Measurements from ENCODE around the gene MIOS. TPM values are rescaled to one million over a fixed set of nuclear protein-coding genes. Genes with fewer than 3 reads are reported as not detected.

The MIOS gene
- total RNA-seq, 1 donor from 2014 or later = 25.3 TPM

DNA sequence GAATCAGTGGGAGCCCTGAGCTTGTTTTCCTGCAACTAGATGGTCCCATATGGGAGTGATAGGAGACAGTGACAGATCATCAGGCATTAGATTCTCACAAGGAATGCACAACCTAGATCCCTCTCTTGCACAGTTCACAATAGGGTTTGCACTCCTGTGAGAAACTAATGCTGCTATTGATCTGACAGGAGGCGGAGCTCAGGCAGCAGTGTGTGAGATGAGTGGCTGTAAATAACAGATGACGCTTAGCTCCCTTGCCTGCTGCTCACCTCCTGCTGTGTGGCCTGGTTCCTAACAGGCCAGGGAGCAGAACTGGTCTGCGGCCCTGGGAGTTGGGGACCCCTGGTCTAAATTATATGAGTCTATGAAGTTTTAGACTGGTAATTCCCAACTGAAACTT lies 3.9 kb downstream of the MIOS start:
- Histone ChIP-seq H3K36me3 (peaks cover 6% of the 10 kb centered on the region), H3K9me3 (replicated peaks) (no peaks in the 10 kb centered on the region), H3K27me3 (ENCODE audit: low read depth) (no peaks in the 10 kb centered on the region), H3K4me1 (peaks cover 36% of the 10 kb centered on the region), H3K27ac (replicated peaks) (no peak overlapping the region), H3K4me3 (no peak overlapping the region)
- no peak for DNase-seq
- intact Hi-C loops (cut with micrococcal nuclease) = no loop called here
- TF ChIP-seq CTCF (IDR thresholded peaks at IDR 0.05; ENCODE audit: borderline replicate concordance) = no peak

DNA sequence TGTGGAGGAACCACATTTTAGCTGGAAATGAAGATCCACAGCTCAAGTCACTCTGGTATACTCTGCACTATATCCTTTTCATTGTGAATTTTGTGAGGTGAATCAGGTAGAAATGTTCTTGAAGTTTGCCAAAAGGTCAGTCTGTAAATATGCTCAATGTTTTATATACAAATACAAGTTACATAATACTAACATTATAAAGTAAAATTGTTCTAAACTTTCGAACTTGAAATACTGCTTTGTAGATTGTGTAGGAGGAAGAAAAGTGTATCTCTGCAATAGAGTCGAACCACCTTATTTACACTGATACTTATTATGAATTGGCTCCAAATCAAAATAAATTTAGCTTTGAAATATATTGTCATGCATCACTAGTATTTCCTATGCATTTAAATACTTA lies 7.0 kb downstream of the MIOS start:
- Histone ChIP-seq H3K9me3 (replicated peaks) (no peaks in the 10 kb centered on the region), H3K4me1 (peaks cover 12% of the 10 kb centered on the region), H3K27me3 (ENCODE audit: low read depth) (no peaks in the 10 kb centered on the region), H3K36me3 (peaks cover 6% of the 10 kb centered on the region), H3K4me3 (no peak overlapping the region), H3K27ac (replicated peaks) (no peak overlapping the region)
- TF ChIP-seq CTCF (IDR thresholded peaks at IDR 0.05; ENCODE audit: borderline replicate concordance) = no peak
- intact Hi-C loops (cut with micrococcal nuclease) = no loop called here
- no peak for DNase-seq

DNA sequence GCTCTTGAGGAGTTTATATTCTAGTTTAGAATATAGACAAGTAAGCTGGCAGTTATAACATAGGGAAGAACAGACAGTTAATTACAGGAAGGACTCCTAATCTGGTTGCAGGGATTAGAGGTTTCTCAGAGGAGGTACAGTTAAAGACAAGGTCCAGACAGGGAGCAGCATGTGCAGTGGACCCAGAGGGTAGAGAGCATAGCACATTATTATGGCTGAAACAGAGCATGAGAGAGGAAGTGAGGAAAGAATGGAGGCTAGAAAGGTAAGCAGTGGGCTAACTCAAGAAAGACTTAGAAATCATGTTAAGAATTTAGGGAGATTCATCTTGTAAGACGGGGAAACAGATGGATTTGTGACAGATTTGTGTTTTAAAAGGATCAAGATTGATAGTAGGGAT lies 9.7 kb downstream of the MIOS start:
- H3K27me3 ChIP-seq (ENCODE audit: low read depth) = no peaks in the 10 kb centered on the region
- H3K4me1 ChIP-seq = no peaks in the 10 kb centered on the region
- H3K27ac ChIP-seq (replicated peaks) = no peak overlapping the region
- no peak for TF ChIP-seq CTCF (IDR thresholded peaks at IDR 0.05; ENCODE audit: borderline replicate concordance)
- intact Hi-C loops (cut with micrococcal nuclease) = no loop called here
- DNase-seq = no peak
- H3K9me3 ChIP-seq (replicated peaks) = no peaks in the 10 kb centered on the region
- no peak overlapping the region for H3K4me3 ChIP-seq
- H3K36me3 ChIP-seq = peaks cover 6% of the 10 kb centered on the region

DNA sequence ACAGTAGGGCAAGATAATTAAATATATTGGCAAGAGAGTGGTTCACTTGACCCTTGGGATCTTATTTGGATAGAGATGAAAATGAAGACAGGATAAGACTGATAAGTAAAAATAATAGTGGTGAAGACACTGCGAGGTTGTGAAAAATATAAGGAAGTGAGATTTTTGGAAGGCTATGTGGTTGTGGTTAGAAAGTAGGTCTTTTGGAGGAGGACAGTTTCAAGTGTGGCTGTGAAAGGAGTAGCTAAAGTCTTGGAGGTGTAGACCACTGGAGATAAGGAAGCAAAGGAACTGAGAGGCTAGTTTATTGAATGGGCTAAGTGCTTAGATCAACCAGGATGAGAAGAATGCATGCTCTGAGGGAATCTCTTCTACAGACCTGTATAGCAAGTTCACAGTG lies 11.2 kb downstream of the MIOS start:
- no peak for TF ChIP-seq CTCF (IDR thresholded peaks at IDR 0.05; ENCODE audit: borderline replicate concordance)
- intact Hi-C loops (cut with micrococcal nuclease) = no loop called here

GRCh38 chr7:7579638-7580037 lies 13.0 kb downstream of the MIOS start:
- no peak for TF ChIP-seq CTCF (IDR thresholded peaks at IDR 0.05; ENCODE audit: borderline replicate concordance)
- no peak for DNase-seq
- intact Hi-C loops (cut with micrococcal nuclease) = no loop called here

More for the DNA sequence above, 11.2 kb downstream of the MIOS start:
- no peak for DNase-seq
- Histone ChIP-seq H3K36me3 (peaks cover 4% of the 10 kb centered on the region), H3K4me3 (no peak overlapping the region), H3K27me3 (ENCODE audit: low read depth) (no peaks in the 10 kb centered on the region), H3K27ac (replicated peaks) (no peak overlapping the region), H3K4me1 (no peaks in the 10 kb centered on the region), H3K9me3 (replicated peaks) (no peaks in the 10 kb centered on the region)

More at GRCh38 chr7:7579638-7580037, 13.0 kb downstream of the MIOS start:
- Histone ChIP-seq H3K9me3 (replicated peaks) (no peaks in the 10 kb centered on the region), H3K4me3 (no peak overlapping the region), H3K36me3 (no peaks in the 10 kb centered on the region), H3K27me3 (ENCODE audit: low read depth) (no peaks in the 10 kb centered on the region), H3K27ac (replicated peaks) (no peak overlapping the region), H3K4me1 (no peaks in the 10 kb centered on the region)
